ENCODE data around the gene ANKRD39. TPM values are rescaled to one million over a fixed set of nuclear protein-coding genes. Genes with fewer than 3 reads are reported as not detected.
A peak's percentile ranks its signal among the peaks of the same experiment; 100 is the strongest.

ANKRD39 gene
- total RNA-seq, 1 donor from 2014 or later: 23.4 TPM

GRCh38 chr2:96872591-96873349 lies 15.0 kb upstream of the ANKRD39 start:
- Mint-ChIP-seq H3K27ac (ENCODE audit: unreplicated experiment) (no peak overlapping the region), H3K27me3 (ENCODE audit: low read depth) (no peaks in the 10 kb centered on the region), H3K9me3 (no peaks in the 10 kb centered on the region), H3K36me3 (ENCODE audit: low read depth) (no peaks in the 10 kb centered on the region), H3K4me1 (peaks cover 55% of the 10 kb centered on the region), H3K4me3 (peak overlapping the region; percentile 71)
- TF ChIP-seq, protein P1, sequence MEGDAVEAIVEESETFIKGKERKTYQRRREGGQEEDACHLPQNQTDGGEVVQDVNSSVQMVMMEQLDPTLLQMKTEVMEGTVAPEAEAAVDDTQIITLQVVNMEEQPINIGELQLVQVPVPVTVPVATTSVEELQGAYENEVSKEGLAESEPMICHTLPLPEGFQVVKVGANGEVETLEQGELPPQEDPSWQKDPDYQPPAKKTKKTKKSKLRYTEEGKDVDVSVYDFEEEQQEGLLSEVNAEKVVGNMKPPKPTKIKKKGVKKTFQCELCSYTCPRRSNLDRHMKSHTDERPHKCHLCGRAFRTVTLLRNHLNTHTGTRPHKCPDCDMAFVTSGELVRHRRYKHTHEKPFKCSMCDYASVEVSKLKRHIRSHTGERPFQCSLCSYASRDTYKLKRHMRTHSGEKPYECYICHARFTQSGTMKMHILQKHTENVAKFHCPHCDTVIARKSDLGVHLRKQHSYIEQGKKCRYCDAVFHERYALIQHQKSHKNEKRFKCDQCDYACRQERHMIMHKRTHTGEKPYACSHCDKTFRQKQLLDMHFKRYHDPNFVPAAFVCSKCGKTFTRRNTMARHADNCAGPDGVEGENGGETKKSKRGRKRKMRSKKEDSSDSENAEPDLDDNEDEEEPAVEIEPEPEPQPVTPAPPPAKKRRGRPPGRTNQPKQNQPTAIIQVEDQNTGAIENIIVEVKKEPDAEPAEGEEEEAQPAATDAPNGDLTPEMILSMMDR (conservative IDR thresholded peaks at IDR 0.05): no peak
- DNase-seq (ENCODE audit: low read depth, low spot score): no peak

- no peak for DNase-seq (ENCODE audit: low read depth, low spot score)
- H3K27ac Mint-ChIP-seq (ENCODE audit: unreplicated experiment): peak overlapping the region; percentile 19
- TF ChIP-seq, protein P1 (conservative IDR thresholded peaks at IDR 0.05): no peak
- peaks cover 54% of the 10 kb centered on the region for H3K4me1 Mint-ChIP-seq
- peak overlapping the region; percentile 93 for H3K4me3 Mint-ChIP-seq
- no peaks in the 10 kb centered on the region for H3K27me3 Mint-ChIP-seq (ENCODE audit: low read depth)
- no peaks in the 10 kb centered on the region for H3K36me3 Mint-ChIP-seq (ENCODE audit: low read depth)
- H3K9me3 Mint-ChIP-seq: no peaks in the 10 kb centered on the region
These were observed 12.9 kb upstream of the ANKRD39 start for GRCh38 chr2:96870626-96871255.

GRCh38 chr2:96869822-96870625 lies 12.2 kb upstream of the ANKRD39 start, which contains the start of gene SEMA4C:
Gene SEMA4C (minus strand): TSS chr2:96870080. CDS start chr2:96867886, 2,194 bp downstream.
- DNase-seq (ENCODE audit: low read depth, low spot score): peak; percentile 45
- peak within 1 kb of the TSS; percentile 19 for H3K27ac Mint-ChIP-seq (ENCODE audit: unreplicated experiment)
- peaks cover 49% of the 10 kb centered on the region for H3K4me1 Mint-ChIP-seq

DNA sequence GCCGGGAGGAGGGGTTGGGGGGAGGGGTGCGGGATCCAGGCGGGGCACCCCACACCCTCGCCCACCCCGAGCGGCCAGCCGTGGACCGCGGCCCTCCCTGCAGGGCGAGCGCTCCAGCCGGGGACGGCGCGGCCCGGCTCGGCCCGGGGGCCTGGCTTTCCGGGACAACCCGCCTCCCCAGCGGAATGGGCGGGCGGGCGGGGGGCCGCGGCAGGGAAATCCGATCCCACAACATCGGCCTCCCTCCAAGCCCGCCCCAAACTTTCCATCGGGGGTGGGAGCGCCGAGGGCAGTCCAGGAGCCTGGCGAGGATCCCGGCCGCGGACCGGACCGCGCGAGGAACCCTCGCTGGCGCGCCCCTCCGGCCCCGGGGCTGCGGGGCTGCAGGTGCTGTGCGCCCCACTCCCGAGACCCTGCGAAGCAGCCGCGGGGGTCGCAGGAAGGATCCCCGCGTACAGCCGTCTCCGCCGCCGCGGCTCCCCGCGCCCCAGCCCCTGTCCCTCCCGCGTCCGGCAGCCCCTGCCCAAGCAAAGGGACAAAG lies 11.5 kb upstream of the ANKRD39 start:
- no peak for DNase-seq (ENCODE audit: low read depth, low spot score)
- H3K27me3 Mint-ChIP-seq (ENCODE audit: low read depth): no peaks in the 10 kb centered on the region
- no peak overlapping the region for H3K4me3 Mint-ChIP-seq

More at GRCh38 chr2:96869822-96870625, 12.2 kb upstream of the ANKRD39 start, which contains the start of gene SEMA4C:
- TF ChIP-seq, protein P1 (conservative IDR thresholded peaks at IDR 0.05): no peak
- Mint-ChIP-seq H3K36me3 (ENCODE audit: low read depth) (no peaks in the 10 kb centered on the region), H3K27me3 (ENCODE audit: low read depth) (no peaks in the 10 kb centered on the region), H3K9me3 (no peaks in the 10 kb centered on the region), H3K4me3 (peak within 1 kb of the TSS; percentile 93)

More for the DNA sequence above, 11.5 kb upstream of the ANKRD39 start:
- Mint-ChIP-seq H3K4me1 (peaks cover 42% of the 10 kb centered on the region), H3K9me3 (no peaks in the 10 kb centered on the region), H3K36me3 (ENCODE audit: low read depth) (no peaks in the 10 kb centered on the region), H3K27ac (ENCODE audit: unreplicated experiment) (no peak overlapping the region)
- TF ChIP-seq, protein P1 (conservative IDR thresholded peaks at IDR 0.05): peak; percentile 33
